Measurements from ENCODE around the gene RDM1. TPM values are rescaled to one million over a fixed set of nuclear protein-coding genes. Genes with fewer than 3 reads are reported as not detected.

The RDM1 gene
- polyA plus RNA-seq, 1 donor (not counting 4 experiments of a cell fraction or from before 2014, with no cell fraction given): 1.1 TPM

- no peak for DNase-seq (ENCODE audit: low read depth, low spot score)
- Histone ChIP-seq H3K4me2 (ENCODE audit: control insufficient read depth, extremely low read depth, insufficient read depth, low read depth, low read length) (peak overlapping the region; percentile 51), H4K20me1 (ENCODE audit: control insufficient read depth, extremely low read depth, insufficient read depth, low read length) (no peaks in the 10 kb centered on the region), H3K4me1 (ENCODE audit: control insufficient read depth, extremely low read depth, insufficient read depth, low read length) (no peaks in the 10 kb centered on the region), H3K4me3 (ENCODE audit: control insufficient read depth in 2 of 3, extremely low read depth in 1 of 3, insufficient read depth in 2 of 3, low read depth in 1 of 3, low read length in 3 of 3) (no peak overlapping the region), H3K9me1 (ENCODE audit: control insufficient read depth, extremely low read depth, insufficient read depth, low read length) (no peaks in the 10 kb centered on the region), H3K9ac (ENCODE audit: control insufficient read depth, extremely low read depth, insufficient read depth, low read length) (no peak overlapping the region), H3K79me2 (ENCODE audit: control insufficient read depth, insufficient read depth, low read length) (no peaks in the 10 kb centered on the region), H3K9me3 (ENCODE audit: control insufficient read depth, low read depth, low read length) (no peaks in the 10 kb centered on the region), H3K36me3 (ENCODE audit: control insufficient read depth in 2 of 2, extremely low read depth in 1 of 2, insufficient read depth in 2 of 2, low read length in 2 of 2) (no peaks in the 10 kb centered on the region), H3K27ac (ENCODE audit: control insufficient read depth, insufficient read depth, low read length) (no peak overlapping the region), H3K27me3 (ENCODE audit: control insufficient read depth, extremely low read depth, insufficient read depth, low read length) (peaks cover 4% of the 10 kb centered on the region), H2AFZ (ENCODE audit: control insufficient read depth, low read length) (peak overlapping the region; percentile 63)
- TF ChIP-seq CTCF (optimal IDR thresholded peaks at IDR 0.05 in 1 of 3, IDR thresholded peaks at IDR 0.05 in 1 of 3, conservative IDR thresholded peaks at IDR 0.05 in 1 of 3; ENCODE audit: extremely low read depth in 1 of 3, insufficient read depth in 2 of 3, low read length in 3 of 3): peak; percentile 68 to 91 (median 89)
- TF ChIP-seq EZH2 (IDR thresholded peaks at IDR 0.05; ENCODE audit: low read length): no peak
- FAIRE-seq: no peak
- dilution Hi-C loops (cut with MboI; ENCODE audit: extremely low pct_ligation_motif_present, low sequenced_read_pairs): no loop called here
Measured at GRCh38 chr17:35947156-35947585, 16.6 kb upstream of the RDM1 start.

- FAIRE-seq (no peak), DNase-seq (ENCODE audit: low read depth, low spot score) (no peak)
- Histone ChIP-seq H3K9me1 (ENCODE audit: control insufficient read depth, extremely low read depth, insufficient read depth, low read length) (no peaks in the 10 kb centered on the region), H3K9me3 (ENCODE audit: control insufficient read depth, low read depth, low read length) (no peaks in the 10 kb centered on the region), H4K20me1 (ENCODE audit: control insufficient read depth, extremely low read depth, insufficient read depth, low read length) (no peaks in the 10 kb centered on the region), H3K36me3 (ENCODE audit: control insufficient read depth in 2 of 2, extremely low read depth in 1 of 2, insufficient read depth in 2 of 2, low read length in 2 of 2) (no peaks in the 10 kb centered on the region), H3K27me3 (ENCODE audit: control insufficient read depth, extremely low read depth, insufficient read depth, low read length) (peaks cover 4% of the 10 kb centered on the region), H3K27ac (ENCODE audit: control insufficient read depth, insufficient read depth, low read length) (no peak overlapping the region), H2AFZ (ENCODE audit: control insufficient read depth, low read length) (no peak overlapping the region), H3K4me2 (ENCODE audit: control insufficient read depth, extremely low read depth, insufficient read depth, low read depth, low read length) (no peak overlapping the region), H3K4me3 (ENCODE audit: control insufficient read depth in 2 of 3, extremely low read depth in 1 of 3, insufficient read depth in 2 of 3, low read depth in 1 of 3, low read length in 3 of 3) (no peak overlapping the region), H3K79me2 (ENCODE audit: control insufficient read depth, insufficient read depth, low read length) (no peaks in the 10 kb centered on the region), H3K9ac (ENCODE audit: control insufficient read depth, extremely low read depth, insufficient read depth, low read length) (no peak overlapping the region), H3K4me1 (ENCODE audit: control insufficient read depth, extremely low read depth, insufficient read depth, low read length) (no peaks in the 10 kb centered on the region)
- dilution Hi-C loops (cut with MboI; ENCODE audit: extremely low pct_ligation_motif_present, low sequenced_read_pairs): no loop called here
- TF ChIP-seq CTCF (optimal IDR thresholded peaks at IDR 0.05 in 1 of 3, IDR thresholded peaks at IDR 0.05 in 1 of 3, conservative IDR thresholded peaks at IDR 0.05 in 1 of 3; ENCODE audit: extremely low read depth in 1 of 3, insufficient read depth in 2 of 3, low read length in 3 of 3) (no peak), EZH2 (IDR thresholded peaks at IDR 0.05; ENCODE audit: low read length) (no peak)
Measured at GRCh38 chr17:35944151-35944550, 13.6 kb upstream of the RDM1 start.
